ENCODE data around the gene MBOAT2. TPM values are rescaled to one million over a fixed set of nuclear protein-coding genes. Genes with fewer than 3 reads are reported as not detected.

Gene MBOAT2
- polyA plus RNA-seq, 3 donors = 5.1 to 9.0 (median 5.5) TPM

- H3K27ac ChIP-seq (ENCODE audit: low read depth in 1 of 2, low read length in 2 of 2) = no peak overlapping the region
- peaks cover 3 to 6% (median 5%) of the 10 kb centered on the region in 3 donors for H3K27me3 Mint-ChIP-seq (ENCODE audit: low read depth in 3 of 3)
- intact Hi-C loops (cut with micrococcal nuclease) = no loop called here
- no peak for TF ChIP-seq CTCF (IDR thresholded peaks at IDR 0.05)
- no peaks in the 10 kb centered on the region for H3K4me1 ChIP-seq (ENCODE audit: control insufficient read depth in 1 of 2, insufficient read depth in 2 of 2, low read length in 2 of 2)
- H4K20me1 ChIP-seq (ENCODE audit: insufficient read depth, low read length) = no peaks in the 10 kb centered on the region
- peaks cover 0 to 2% of the 10 kb centered on the region in 2 donors for H3K27me3 ChIP-seq (ENCODE audit: control insufficient read depth in 2 of 2, insufficient read depth in 2 of 2, low read length in 2 of 2)
- no peak overlapping the region for H3K9ac ChIP-seq (ENCODE audit: insufficient read depth, low read length, poor library complexity, severe bottlenecking)
- no peak overlapping the region for H3K4me3 Mint-ChIP-seq
- no peaks in the 10 kb centered on the region for H3K9me3 ChIP-seq (replicated peaks in 1 of 2; ENCODE audit: control insufficient read depth in 1 of 2, insufficient read depth in 1 of 2, low read length in 2 of 2)
- DNase-seq = no peak
- no peak overlapping the region for H3K4me2 ChIP-seq (replicated peaks; ENCODE audit: extremely low read depth, low read length, poor library complexity, severe bottlenecking)
- no peak overlapping the region for H3K4me3 ChIP-seq (replicated peaks in 1 of 3; ENCODE audit: low read depth in 2 of 3, low read length in 3 of 3)
- H2AFZ ChIP-seq (ENCODE audit: insufficient read depth, low read depth, low read length, poor library complexity, severe bottlenecking) = peak overlapping the region; percentile 1
- peaks cover 0 to 6% (median 0%) of the 10 kb centered on the region in 7 donors for H3K9me3 Mint-ChIP-seq
- no peaks in the 10 kb centered on the region for H3K79me2 ChIP-seq (ENCODE audit: insufficient read depth, low read length)
- WGBS (ENCODE audit: insufficient coverage) = 70% methylated on average over 2 of the region's 3 CpGs
- no peaks in the 10 kb centered on the region for H3K4me1 Mint-ChIP-seq
- no peaks in the 10 kb centered on the region for H3K36me3 Mint-ChIP-seq
- no peaks in the 10 kb centered on the region for H3K36me3 ChIP-seq (replicated peaks in 1 of 2; ENCODE audit: control insufficient read depth in 1 of 2, insufficient read depth in 2 of 2, low read length in 2 of 2)
- H3K27ac Mint-ChIP-seq = no peak overlapping the region
Observed at GRCh38 chr2:9032536-9033255, 29.2 kb upstream of the MBOAT2 start.

- no peak overlapping the region for H3K4me3 ChIP-seq (replicated peaks in 1 of 3; ENCODE audit: low read depth in 2 of 3, low read length in 3 of 3)
- no peak overlapping the region for H3K9ac ChIP-seq (ENCODE audit: insufficient read depth, low read length, poor library complexity, severe bottlenecking)
- no peak overlapping the region for H2AFZ ChIP-seq (ENCODE audit: insufficient read depth, low read depth, low read length, poor library complexity, severe bottlenecking)
- Mint-ChIP-seq H3K4me1 (no peaks in the 10 kb centered on the region), H3K27me3 (ENCODE audit: low read depth in 3 of 3) (peaks cover 3 to 9% (median 5%) of the 10 kb centered on the region in 3 donors), H3K9me3 (peaks cover 0 to 6% (median 0%) of the 10 kb centered on the region in 7 donors), H3K36me3 (no peaks in the 10 kb centered on the region), H3K27ac (no peak overlapping the region), H3K4me3 (no peak overlapping the region)
- H3K4me1 ChIP-seq (ENCODE audit: control insufficient read depth in 1 of 2, insufficient read depth in 2 of 2, low read length in 2 of 2) = no peaks in the 10 kb centered on the region
- peaks cover 0 to 2% of the 10 kb centered on the region in 2 donors for H3K27me3 ChIP-seq (ENCODE audit: control insufficient read depth in 2 of 2, insufficient read depth in 2 of 2, low read length in 2 of 2)
- no peak for TF ChIP-seq CTCF (IDR thresholded peaks at IDR 0.05)
- no peaks in the 10 kb centered on the region for H4K20me1 ChIP-seq (ENCODE audit: insufficient read depth, low read length)
- intact Hi-C loops (cut with micrococcal nuclease) = no loop called here
- H3K9me3 ChIP-seq (replicated peaks in 1 of 2; ENCODE audit: control insufficient read depth in 1 of 2, insufficient read depth in 1 of 2, low read length in 2 of 2) = no peaks in the 10 kb centered on the region
- H3K79me2 ChIP-seq (ENCODE audit: insufficient read depth, low read length) = no peaks in the 10 kb centered on the region
- no peak for DNase-seq
- H3K4me2 ChIP-seq (replicated peaks; ENCODE audit: extremely low read depth, low read length, poor library complexity, severe bottlenecking) = no peak overlapping the region
- H3K27ac ChIP-seq (ENCODE audit: low read depth in 1 of 2, low read length in 2 of 2) = no peak overlapping the region
- no peaks in the 10 kb centered on the region for H3K36me3 ChIP-seq (replicated peaks in 1 of 2; ENCODE audit: control insufficient read depth in 1 of 2, insufficient read depth in 2 of 2, low read length in 2 of 2)
- WGBS (ENCODE audit: insufficient coverage) = 79% methylated on average over 4 of the region's 6 CpGs
Observed at GRCh38 chr2:9032121-9032520, 28.6 kb upstream of the MBOAT2 start.

All from CD14-positive monocyte (primary cell).